Calu3 (cell line): ENCODE measurements around the gene GSE1. TPM values are rescaled to one million over a fixed set of nuclear protein-coding genes. Genes with fewer than 3 reads are reported as not detected.

Source experiments
- BruUV-seq: library from RNA; stranded (reverse); fragments of 400-500 nt; replicated peaks from 2 replicates; lab custom pipeline; 2021; lab: Mats Ljungman, UMichigan
- CTCF ChIA-PET: fragments of 300-600 bp; sonication (Branson Sonifier 250); formaldehyde crosslinking; loops from one replicate; lab custom pipeline; 2022; ENCODE audit warnings: antibody characterized with exemption; lab: Charles Lee
- DNase-seq: peaks from one replicate; pipeline ENCODE4 v3.0.0; 2022
- H3K27ac Mint-ChIP-seq: one replicate; pipeline ENCODE4 v1.8.0; 2022; ENCODE audit warnings: mixed read lengths; ENCODE audit not compliant: unreplicated experiment
- H3K27me3 Mint-ChIP-seq: one replicate; pipeline ENCODE4 v1.8.0; 2022; ENCODE audit warnings: mixed read lengths; ENCODE audit not compliant: unreplicated experiment
- H3K36me3 Mint-ChIP-seq: one replicate; pipeline ENCODE4 v1.8.0; 2022; ENCODE audit warnings: mild to moderate bottlenecking, moderate library complexity, mixed read lengths; ENCODE audit not compliant: insufficient read depth, unreplicated experiment
- H3K4me1 Mint-ChIP-seq: one replicate; pipeline ENCODE4 v1.8.0; 2022; ENCODE audit warnings: mild to moderate bottlenecking, low read depth, mixed read lengths; ENCODE audit not compliant: unreplicated experiment
- H3K4me3 Mint-ChIP-seq: one replicate; pipeline ENCODE4 v1.8.0; 2022; ENCODE audit warnings: mild to moderate bottlenecking, low read depth, moderate library complexity, mixed read lengths; ENCODE audit not compliant: unreplicated experiment
- H3K9me3 Mint-ChIP-seq: one replicate; pipeline ENCODE4 v1.8.0; 2022; ENCODE audit warnings: low read depth, mixed read lengths; ENCODE audit not compliant: unreplicated experiment
- CTCF ChIP-seq: fragments of 200-600 bp; IDR thresholded peaks from one replicate; pipeline ENCODE4 v1.8.0; 2022; ENCODE audit warnings: antibody characterized with exemption; ENCODE audit not compliant: unreplicated experiment
- intact Hi-C: fragments of 100-400 bp; cut with micrococcal nuclease; formaldehyde crosslinking; loops from one replicate; pipeline ENCODE4 v1.10.0; 2022; ENCODE audit not compliant: unreplicated experiment
- total RNA-seq: library from RNA; stranded (reverse); gene quantifications from 2 replicates; pipeline ENCODE4 v1.2.3, GENCODE V29; 2022

Gene GSE1
- total RNA-seq, 1 experiment from 2014 or later = 45.3 TPM

- Mint-ChIP-seq H3K27ac (no peak overlapping the region), H3K36me3 (peaks cover 6% of the 10 kb centered on the region), H3K27me3 (peaks cover 19% of the 10 kb centered on the region), H3K4me1 (no peaks in the 10 kb centered on the region), H3K9me3 (no peaks in the 10 kb centered on the region), H3K4me3 (no peak overlapping the region)
- TF ChIP-seq CTCF = peak; percentile 76
- no TSS peak for BruUV-seq
- peak; percentile 77 for DNase-seq
- CTCF ChIA-PET = interaction anchor here (0.6 to 1.4 kb wide), 5 partner anchors 19 to 444 kb away, joined by 3 to 5 read pairs (median 3); no protein-coding TSS in a partner anchor
- intact Hi-C loops = loop anchor here (1.0 to 10.0 kb wide), 3 partner anchors 32 to 324 kb away; partner anchors contain the start of gene C16orf74
These were observed 105.6 kb downstream of the GSE1 start for GRCh38 chr16:85718682-85719081.

DNA sequence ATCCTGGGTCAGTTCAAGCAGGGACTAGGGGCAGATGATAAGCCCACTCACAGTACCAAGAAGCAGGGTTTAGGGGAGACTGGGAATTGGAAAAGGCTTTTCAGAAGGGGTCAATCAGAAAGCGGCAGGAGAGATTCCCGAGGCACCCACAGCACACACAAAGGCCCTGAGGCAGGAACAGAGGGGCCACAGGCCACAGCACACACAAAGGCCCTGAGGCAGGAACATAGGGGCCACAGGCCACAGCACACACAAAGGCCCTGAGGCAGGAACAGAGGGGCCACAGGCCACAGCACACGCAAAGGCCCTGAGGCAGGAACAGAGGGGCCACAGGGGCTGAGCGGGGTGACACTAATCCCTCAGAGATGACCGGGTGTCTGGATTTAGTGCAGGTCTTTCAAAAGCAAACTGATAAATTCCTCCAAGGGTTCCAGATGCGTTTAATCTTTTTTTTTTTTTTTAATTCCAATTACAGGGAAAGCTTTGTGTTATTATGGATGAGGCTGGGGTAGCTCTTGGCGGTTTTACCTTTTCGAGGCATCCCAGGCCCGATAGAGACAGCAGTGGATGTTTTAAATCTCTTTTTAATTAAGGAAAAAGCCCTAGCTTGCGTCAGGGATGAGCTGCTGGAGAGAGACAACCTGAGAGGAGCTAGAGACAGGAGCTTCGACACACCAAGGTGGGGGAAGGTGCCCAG is 106.6 kb downstream of the GSE1 start:
- Mint-ChIP-seq H3K27me3 (peaks cover 19% of the 10 kb centered on the region), H3K9me3 (no peaks in the 10 kb centered on the region), H3K27ac (no peak overlapping the region), H3K4me3 (no peak overlapping the region), H3K4me1 (no peaks in the 10 kb centered on the region), H3K36me3 (peaks cover 6% of the 10 kb centered on the region)
- DNase-seq = no peak
- intact Hi-C loops = loop anchor here (2.0 to 10.0 kb wide), 2 partner anchors 31 to 325 kb away; partner anchors contain the start of gene C16orf74
- CTCF ChIA-PET = interaction anchor here (0.6 to 1.4 kb wide), 4 partner anchors 17 to 677 kb away, joined by 3 to 7 read pairs (median 3); no protein-coding TSS in a partner anchor
- no TSS peak for BruUV-seq
- TF ChIP-seq CTCF = no peak

DNA sequence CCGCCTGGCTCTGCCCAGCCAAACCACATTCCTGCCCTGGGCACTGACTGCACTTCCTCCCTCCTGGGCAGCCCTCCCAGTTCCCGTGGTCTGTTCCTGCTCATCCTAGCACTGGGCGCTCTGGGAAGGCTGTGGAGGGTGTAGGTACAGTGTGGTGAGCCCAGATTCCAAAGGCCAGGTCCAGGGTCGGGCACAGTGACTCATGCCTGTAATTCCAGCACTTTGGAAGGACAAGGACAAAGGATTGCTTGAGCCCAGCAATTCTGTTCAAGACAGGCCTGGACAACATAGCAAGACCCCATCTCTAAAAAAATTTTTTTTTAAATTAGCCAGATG is 107.1 kb downstream of the GSE1 start:
- peaks cover 14% of the 10 kb centered on the region for H3K27me3 Mint-ChIP-seq
- intact Hi-C loops = no loop called here
- TF ChIP-seq CTCF = no peak
- no peaks in the 10 kb centered on the region for H3K4me1 Mint-ChIP-seq
- H3K36me3 Mint-ChIP-seq = peaks cover 6% of the 10 kb centered on the region
- peak; percentile 63 for DNase-seq
- CTCF ChIA-PET = interaction anchor here (0.6 to 1.0 kb wide), 3 partner anchors 17 to 677 kb away, joined by 3 to 7 read pairs (median 3); no protein-coding TSS in a partner anchor
- no peak overlapping the region for H3K4me3 Mint-ChIP-seq
- H3K9me3 Mint-ChIP-seq = no peaks in the 10 kb centered on the region
- BruUV-seq = no TSS peak
- no peak overlapping the region for H3K27ac Mint-ChIP-seq

DNA sequence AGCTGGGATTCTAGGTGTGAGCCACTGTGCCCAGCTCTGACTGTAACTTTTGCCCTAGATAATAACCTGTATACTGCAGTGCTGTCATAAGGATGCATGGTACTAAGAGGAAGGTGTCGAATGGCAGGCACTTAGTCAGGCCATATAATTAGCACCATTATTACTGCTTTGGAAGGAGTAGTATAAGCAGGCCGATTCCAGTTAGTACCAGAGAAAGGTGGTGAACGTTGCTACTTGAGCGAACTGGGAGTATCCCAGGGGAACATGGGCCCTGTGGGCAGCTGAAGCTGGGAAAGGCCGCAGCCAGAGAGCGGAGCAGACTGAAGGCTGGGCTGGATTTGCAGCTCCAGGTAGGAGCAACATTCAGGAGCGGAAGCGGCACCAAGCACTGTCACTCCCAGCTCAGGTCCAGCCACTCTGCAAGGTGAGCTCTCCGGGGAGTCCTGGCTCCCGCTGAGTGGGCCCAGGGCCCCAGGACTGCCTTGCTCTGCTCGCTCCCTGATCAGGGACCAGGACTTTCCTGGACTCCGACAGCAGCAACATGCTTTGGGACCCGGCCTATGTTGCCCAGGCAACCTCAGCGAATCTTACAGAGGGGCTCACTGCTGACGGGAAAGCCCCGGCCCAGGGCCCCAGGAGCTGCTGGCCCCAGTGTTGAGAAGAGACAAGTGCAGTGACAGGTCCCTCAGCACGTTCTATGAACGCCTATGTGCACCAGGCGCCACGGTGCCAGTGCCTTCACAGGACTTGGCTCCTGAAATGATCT is 109.2 kb downstream of the GSE1 start:
- H3K27ac Mint-ChIP-seq = no peak overlapping the region
- peaks cover 14% of the 10 kb centered on the region for H3K27me3 Mint-ChIP-seq
- no peak overlapping the region for H3K4me3 Mint-ChIP-seq
- no peaks in the 10 kb centered on the region for H3K9me3 Mint-ChIP-seq
- TF ChIP-seq CTCF = no peak
- no TSS peak for BruUV-seq
- no peaks in the 10 kb centered on the region for H3K4me1 Mint-ChIP-seq
- CTCF ChIA-PET = interaction anchor here (0.7 to 0.8 kb wide), 2 partner anchors 64 to 638 kb away, joined by 3 to 5 read pairs; no protein-coding TSS in a partner anchor
- no peak for DNase-seq
- peaks cover 6% of the 10 kb centered on the region for H3K36me3 Mint-ChIP-seq
- intact Hi-C loops = no loop called here
